GM19023 (cell line): ENCODE results near the gene AGAP3.

Experiments
- ATAC-seq: cut with Tn5 transposase; IDR thresholded peaks from one replicate; pipeline ENCODE4 v1.9.1; 2021; ENCODE audit warnings: mild to moderate bottlenecking, moderate library complexity; ENCODE audit not compliant: unreplicated experiment

Gene AGAP3

GRCh38 chr7:151152643-151153513 is 66.6 kb downstream of the AGAP3 start:
- ATAC-seq = no peak

- ATAC-seq = no peak
Observed at GRCh38 chr7:151157645-151158329, 71.5 kb downstream of the AGAP3 start.

- ATAC-seq = no peak
Observed at GRCh38 chr7:151161757-151162156, 75.5 kb downstream of the AGAP3 start.

GRCh38 chr7:151166629-151167196 is 80.4 kb downstream of the AGAP3 start:
- no peak for ATAC-seq

DNA sequence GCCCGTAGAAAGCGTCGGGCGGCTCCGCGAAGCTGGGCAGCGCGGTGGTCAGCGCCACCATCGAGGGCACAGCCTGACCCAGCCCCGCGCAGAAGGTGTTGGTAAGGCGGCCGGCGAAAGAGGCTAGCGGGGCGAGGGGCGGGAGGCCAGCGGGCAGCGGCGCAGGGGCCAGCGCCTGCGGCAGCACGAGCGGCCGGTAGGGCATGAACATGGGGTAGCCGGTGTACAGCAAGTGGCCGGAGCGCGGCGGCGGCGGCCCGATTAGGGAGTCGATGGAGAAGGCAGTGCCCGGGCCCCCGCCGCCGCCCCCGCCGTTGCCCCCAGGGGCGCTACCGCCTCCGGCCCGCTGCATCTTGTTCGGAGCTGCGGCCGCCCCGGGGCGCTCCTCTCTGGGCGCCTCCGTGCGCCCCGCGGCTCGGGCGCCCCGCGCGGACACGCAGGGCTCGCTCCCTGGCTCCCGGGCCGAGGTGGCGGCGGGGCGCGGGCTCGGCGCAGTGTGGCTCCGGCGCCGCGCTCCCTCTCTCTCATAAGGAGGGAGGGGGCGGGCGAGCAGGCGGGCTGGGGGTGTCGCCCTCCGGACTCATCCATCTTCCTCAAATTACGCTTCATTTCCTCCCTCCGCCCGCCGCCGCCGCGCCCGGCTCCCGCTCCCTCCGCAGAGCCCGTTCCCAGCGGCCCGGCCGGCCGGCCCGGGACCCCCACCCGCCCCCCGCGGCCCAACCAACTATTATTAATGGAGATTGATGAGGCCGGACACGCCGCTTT is 81.1 kb downstream of the AGAP3 start, which contains the start of gene GBX1:
Gene GBX1 (minus strand): TSS at position 498 of the 765 bp plus-strand sequence. CDS start 146 bp downstream, at position 352.
- no peak for ATAC-seq

GRCh38 chr7:151168003-151168786 is 81.9 kb downstream of the AGAP3 start:
- no peak for ATAC-seq

DNA sequence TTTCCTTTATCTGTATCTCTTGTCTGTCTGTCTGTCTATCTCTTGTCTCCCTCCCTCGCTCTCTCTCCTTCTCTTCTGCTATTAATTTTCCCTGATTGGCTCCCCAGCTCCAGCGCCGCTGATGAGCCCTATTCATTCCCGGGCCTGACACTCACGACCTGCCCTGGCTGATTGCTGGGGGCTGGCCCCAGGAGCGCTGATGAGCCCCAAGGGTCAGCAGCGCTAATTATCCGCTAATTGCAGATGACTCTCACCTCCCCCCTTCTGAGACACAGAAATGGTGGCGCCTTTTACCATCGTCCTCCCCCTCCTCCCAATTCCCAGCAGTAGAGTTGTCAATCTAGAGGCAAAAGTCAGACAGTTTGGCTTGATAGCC is 82.5 kb downstream of the AGAP3 start:
- ATAC-seq = no peak

- no peak for ATAC-seq
Observed at GRCh38 chr7:151172273-151173141, 86.2 kb downstream of the AGAP3 start.

- no peak for ATAC-seq
Observed at GRCh38 chr7:151173386-151174245, 87.3 kb downstream of the AGAP3 start.

GRCh38 chr7:151174246-151175046 is 88.2 kb downstream of the AGAP3 start:
- ATAC-seq = no peak

GRCh38 chr7:151175047-151175792 is 88.9 kb downstream of the AGAP3 start:
- no peak for ATAC-seq

GRCh38 chr7:151175793-151176311 is 89.6 kb downstream of the AGAP3 start:
- ATAC-seq = no peak

DNA sequence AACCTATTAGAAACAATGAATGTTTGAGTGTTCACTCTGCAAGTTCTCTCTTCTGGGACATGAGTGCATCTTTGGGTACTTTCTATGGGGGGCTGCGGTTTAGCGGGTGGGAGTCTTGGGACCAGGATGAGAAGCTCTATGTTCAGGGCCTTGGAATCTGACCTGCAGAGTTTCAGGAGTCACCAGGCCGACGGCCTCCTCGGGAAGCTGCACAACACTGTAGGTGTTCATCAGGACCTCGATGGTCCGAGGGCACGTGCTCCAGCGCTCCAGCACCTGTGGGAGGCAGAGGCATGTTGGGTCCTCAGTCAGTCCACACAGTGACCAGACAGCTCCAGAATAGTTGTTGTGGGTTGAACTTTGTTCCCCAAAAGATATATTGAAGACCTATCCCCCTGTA is 90.1 kb downstream of the AGAP3 start:
- ATAC-seq = no peak

DNA sequence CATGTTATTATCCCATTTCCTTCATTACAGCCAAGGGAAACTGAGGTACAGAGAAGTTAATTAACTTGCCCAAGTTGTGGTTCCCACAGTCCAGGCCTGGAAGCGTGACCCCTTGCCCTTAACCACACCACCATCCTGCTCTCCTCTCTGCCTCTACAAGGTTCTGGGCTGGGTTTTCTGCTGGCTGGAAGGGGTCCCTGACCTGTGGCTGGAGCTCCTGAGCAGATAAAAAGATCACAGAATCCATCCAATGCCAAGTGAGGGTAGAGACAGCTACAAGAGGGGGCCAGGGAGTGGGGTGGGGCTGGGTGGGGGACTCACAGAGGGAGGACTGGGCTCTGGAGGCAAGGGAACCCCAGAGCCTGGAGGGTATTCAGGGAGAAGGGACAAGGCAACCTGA is 91.0 kb downstream of the AGAP3 start:
- ATAC-seq = no peak

- ATAC-seq = no peak
Observed at GRCh38 chr7:151178236-151178635, 92.0 kb downstream of the AGAP3 start.

- no peak for ATAC-seq
Observed at GRCh38 chr7:151178831-151179230, 92.6 kb downstream of the AGAP3 start.
